A549 (cell line): ENCODE measurements around the gene RASSF8. TPM values are rescaled to one million over a fixed set of nuclear protein-coding genes. Genes with fewer than 3 reads are reported as not detected.

Experiments used
- ATAC-seq, 2 experiments: fragments of 200-7000 bp in 1 of 2; fragments of >200 bp in 1 of 2; cut with Nextera tagmentation in 1 of 2; cut with Tn5 transposase in 1 of 2; 3 replicates each; pipeline versions ENCODE4 v1.8.0 to v1.9.1; 2018 to 2020; ENCODE audit warnings: mild to moderate bottlenecking in 1 of 2, moderate library complexity in 1 of 2
- CTCF ChIA-PET: fragments of 300-600 bp; sonication (Branson Sonifier 250); formaldehyde crosslinking; extraction: SDS; loops from one replicate; lab custom pipeline; 2021; ENCODE audit warnings: antibody characterized with exemption, inconsistent platforms; lab: Yijun Ruan, JAX
- POLR2A ChIA-PET: fragments of 350-600 bp; formaldehyde crosslinking; extraction: SDS; loops from one replicate; lab custom pipeline; 2021; ENCODE audit warnings: antibody characterized with exemption, inconsistent platforms; lab: Yijun Ruan, JAX
- DNase-seq, 2 experiments: peaks; one replicate each; pipeline versions ENCODE4 v3.0.0 to v3.0.0-alpha.2; 2011 to 2016; ENCODE audit warnings: low read depth in 1 of 2, low spot score in 1 of 2
- FAIRE-seq: peaks from 2 replicates; lab custom pipeline; 2011; peaks lifted over from hg19 to GRCh38; lab: Jason Lieb, UNC
- H3K27ac ChIP-seq, 2 experiments: fragments of >200 bp; sonication (Bioruptor Twin); formaldehyde crosslinking; 3 replicates each; pipeline ENCODE4 v1.5.1; 2016 to 2017
- H3K4me1 ChIP-seq: fragments of >200 bp; sonication (Bioruptor Twin); formaldehyde crosslinking; 3 replicates; pipeline ENCODE4 v1.6.1; 2016
- H3K4me2 ChIP-seq: fragments of >200 bp; sonication (Bioruptor Twin); formaldehyde crosslinking; 3 replicates; pipeline ENCODE4 v1.6.1; 2016
- H3K4me3 ChIP-seq: fragments of >200 bp; sonication (Bioruptor Twin); formaldehyde crosslinking; 3 replicates; pipeline ENCODE4 v1.5.1; 2016
- H3K9me3 ChIP-seq: fragments of >200 bp; sonication (Bioruptor Twin); formaldehyde crosslinking; 3 replicates; pipeline ENCODE4 v1.6.1; 2016
- EHF ChIP-seq: fragments of 250-450 bp; sonication (Bioruptor Pico); IDR thresholded peaks from 2 replicates; pipeline ENCODE4 v1.5.0; 2020; ENCODE audit warnings: mild to moderate bottlenecking
- EHMT2 ChIP-seq: fragments of 200-600 bp; sonication (generic); IDR thresholded peaks from 2 replicates; pipeline ENCODE4 v1.6.1; 2016; ENCODE audit warnings: antibody characterized with exemption, low read depth, mild to moderate bottlenecking, moderate library complexity
- EP300 ChIP-seq, 2 experiments: fragments of >200 bp; sonication (Bioruptor Twin); formaldehyde crosslinking; IDR thresholded peaks; 2 replicates in 1 of 2; 3 replicates in 1 of 2; pipeline ENCODE4 v1.6.1; 2016 to 2017
- GATA3 ChIP-seq: IDR thresholded peaks from 2 replicates; pipeline ENCODE4 v1.6.1; 2012; ENCODE audit warnings: borderline replicate concordance
- HDAC2 ChIP-seq: fragments of 200-600 bp; sonication (generic); IDR thresholded peaks from 2 replicates; pipeline ENCODE4 v1.6.1; 2016
- HOXA7 ChIP-seq: fragments of 250-450 bp; sonication (Bioruptor Pico); IDR thresholded peaks from 2 replicates; pipeline ENCODE4 v1.5.0; 2020; ENCODE audit warnings: mild to moderate bottlenecking, moderate library complexity
- KDM1A ChIP-seq: fragments of 200-600 bp; sonication (generic); IDR thresholded peaks from 2 replicates; pipeline ENCODE4 v1.6.1; 2016; ENCODE audit warnings: low read depth, mild to moderate bottlenecking
- KDM5A ChIP-seq: fragments of 200-600 bp; sonication (generic); IDR thresholded peaks from 2 replicates; pipeline ENCODE4 v1.6.1; 2016; ENCODE audit warnings: antibody characterized with exemption, mild to moderate bottlenecking
- RAD21 ChIP-seq, 2 experiments: fragments of >200 bp in 1 of 2; sonication (Bioruptor Twin) in 1 of 2; formaldehyde crosslinking in 1 of 2; IDR thresholded peaks in 1 of 2; conservative IDR thresholded peaks in 1 of 2; 2 replicates in 1 of 2; 3 replicates in 1 of 2; pipeline ENCODE4 v1.6.1; 2012 to 2018; ENCODE audit warnings: inconsistent platforms in 1 of 2
- SMC3 ChIP-seq: fragments of >200 bp; sonication (Bioruptor Twin); formaldehyde crosslinking; IDR thresholded peaks from 3 replicates; pipeline ENCODE4 v1.6.1; 2018; ENCODE audit warnings: inconsistent platforms
- SREBF2 ChIP-seq: fragments of 450-650 bp; IDR thresholded peaks from 2 replicates; pipeline ENCODE4 v1.6.1; 2014; ENCODE audit warnings: mild to moderate bottlenecking, moderate library complexity
- TFCP2L1 ChIP-seq: fragments of 250-450 bp; sonication (Bioruptor Pico); IDR thresholded peaks from 2 replicates; pipeline ENCODE4 v1.5.0; 2021; ENCODE audit warnings: mild to moderate bottlenecking
- ZC3H11A ChIP-seq: fragments of 450-650 bp; IDR thresholded peaks from 2 replicates; pipeline ENCODE4 v1.6.1; 2014; ENCODE audit warnings: antibody characterized with exemption, mild to moderate bottlenecking
- ZSCAN20 ChIP-seq: fragments of 250-450 bp; sonication (Bioruptor Pico); IDR thresholded peaks from 2 replicates; pipeline ENCODE4 v1.8.0; 2022; ENCODE audit warnings: mild to moderate bottlenecking, moderate library complexity
- WGBS: methylation state at CpG from one replicate; pipeline ENCODE4 v1.1.6; 2017; ENCODE audit errors: missing lambda C conversion rate; 5-methylcytosine and 5-hydroxymethylcytosine counted together
- polyA plus RNA-seq, 4 experiments: library from polyadenylated mRNA; depleted of rRNA in 3 of 4; stranded (reverse); fragments of >200 nt; fragmentation: RNase III in 1 of 4; extraction: RNeasy Plus Mini Kit Qiagen cat#74134 plus additional on column Dnase treatment in 1 of 4; gene quantifications; 2 replicates in 3 of 4; 3 replicates in 1 of 4; pipeline ENCODE4 v1.2.3, GENCODE V29; 2011 to 2017
- TF ChIP-seq, protein P1 (sequence below): IDR thresholded peaks from 2 replicates; pipeline ENCODE4 v1.6.1; 2012
- TF ChIP-seq, protein P2 (sequence below): fragments of >200 bp; sonication (Bioruptor Twin); formaldehyde crosslinking; IDR thresholded peaks from 2 replicates; pipeline ENCODE4 v1.6.1; 2016
- TF ChIP-seq, protein P3 (sequence below): IDR thresholded peaks from 2 replicates; pipeline ENCODE4 v1.6.1; 2012; ENCODE audit warnings: low read depth, borderline replicate concordance
- TF ChIP-seq, protein P4 (sequence below): fragments of >200 bp; sonication (Bioruptor Twin); formaldehyde crosslinking; IDR thresholded peaks from 3 replicates; pipeline ENCODE4 v1.6.1; 2016
- TF ChIP-seq, protein P5 (sequence below): fragments of >200 bp; sonication (Bioruptor Twin); formaldehyde crosslinking; IDR thresholded peaks from 3 replicates; pipeline ENCODE4 v1.5.1; 2016
- TF ChIP-seq, protein P6 (sequence below): fragments of 250-450 bp; sonication (Bioruptor Pico); IDR thresholded peaks from 2 replicates; pipeline ENCODE4 v1.5.0; 2020; ENCODE audit warnings: low read depth, mild to moderate bottlenecking, moderate library complexity
- TF ChIP-seq, protein P7 (sequence below): IDR thresholded peaks from 2 replicates; pipeline ENCODE4 v1.6.1; 2012

Gene RASSF8
- polyA plus RNA-seq, 2 of the 4 experiments (the other 2 are of a cell fraction) = 5.7 to 8.7 TPM

DNA sequence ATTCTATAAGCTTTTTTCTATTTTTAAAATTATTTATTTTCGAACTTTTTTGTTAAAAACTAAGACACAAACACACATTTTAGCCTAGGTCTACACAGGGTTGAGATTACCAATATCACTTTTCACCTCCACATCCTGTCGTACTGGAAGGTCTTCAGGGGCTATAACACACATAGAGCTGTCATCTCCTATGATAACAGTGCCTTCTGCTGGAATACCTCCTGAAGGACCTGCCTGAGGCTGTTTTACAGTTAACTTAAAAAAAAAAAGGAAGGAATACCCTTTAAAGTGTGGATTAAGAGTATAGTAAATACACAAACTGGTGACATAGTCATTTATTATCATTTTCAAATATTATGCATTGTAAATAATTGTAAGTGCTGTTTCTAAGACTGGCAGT lies 43.0 kb downstream of the RASSF8 start:
- POLR2A ChIA-PET = no interaction called here
- FAIRE-seq (no peak), ATAC-seq (no peak)

DNA sequence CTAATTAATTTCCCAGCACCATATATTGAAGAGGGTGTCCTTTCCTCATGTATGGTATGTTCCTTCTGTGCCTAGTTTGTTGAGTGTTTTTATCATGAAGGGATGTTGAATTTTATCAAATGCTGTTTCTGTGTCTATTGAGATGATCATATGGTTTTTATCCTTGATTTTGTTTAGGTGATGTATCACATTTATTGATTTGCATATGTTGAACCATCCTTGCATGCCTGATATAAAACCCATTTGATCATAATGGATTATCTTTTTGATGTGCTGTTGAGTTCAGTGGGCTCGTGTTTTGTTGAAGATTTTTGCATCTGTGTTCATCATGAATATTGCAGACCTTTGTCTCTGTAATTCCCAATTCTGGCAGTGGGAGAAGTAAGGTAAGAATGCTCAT lies 44.6 kb downstream of the RASSF8 start:
- WGBS = 42% methylated on average over 1 of the region's 1 CpG
- Histone ChIP-seq H3K4me1 (peaks cover 7% of the 10 kb centered on the region; the same call in 2 of the 3 replicates), H3K27ac (no peak overlapping the region), H3K4me3 (no peak overlapping the region), H3K9me3 (peaks cover 5% of the 10 kb centered on the region; the same call in 1 of the 3 replicates), H3K4me2 (no peak overlapping the region)
- CTCF ChIA-PET = no interaction called here
- DNase-seq = no peak
- POLR2A ChIA-PET = no interaction called here
- peak; percentile 72 for FAIRE-seq
- no peak for ATAC-seq
- TF ChIP-seq, protein P1, sequence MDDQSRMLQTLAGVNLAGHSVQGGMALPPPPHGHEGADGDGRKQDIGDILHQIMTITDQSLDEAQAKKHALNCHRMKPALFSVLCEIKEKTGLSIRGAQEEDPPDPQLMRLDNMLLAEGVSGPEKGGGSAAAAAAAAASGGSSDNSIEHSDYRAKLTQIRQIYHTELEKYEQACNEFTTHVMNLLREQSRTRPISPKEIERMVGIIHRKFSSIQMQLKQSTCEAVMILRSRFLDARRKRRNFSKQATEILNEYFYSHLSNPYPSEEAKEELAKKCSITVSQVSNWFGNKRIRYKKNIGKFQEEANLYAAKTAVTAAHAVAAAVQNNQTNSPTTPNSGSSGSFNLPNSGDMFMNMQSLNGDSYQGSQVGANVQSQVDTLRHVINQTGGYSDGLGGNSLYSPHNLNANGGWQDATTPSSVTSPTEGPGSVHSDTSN = no peak
- no peak for TF ChIP-seq SMC3
- TF ChIP-seq SREBF2 = no peak
- TF ChIP-seq KDM5A = no peak
- TF ChIP-seq ZSCAN20 (CRISPR knock-in tag) = no peak
- TF ChIP-seq, protein P2, sequence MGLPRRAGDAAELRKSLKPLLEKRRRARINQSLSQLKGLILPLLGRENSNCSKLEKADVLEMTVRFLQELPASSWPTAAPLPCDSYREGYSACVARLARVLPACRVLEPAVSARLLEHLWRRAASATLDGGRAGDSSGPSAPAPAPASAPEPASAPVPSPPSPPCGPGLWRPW = no peak
- TF ChIP-seq EP300 (IDR thresholded peaks at IDR 0.05) = no peak
- TF ChIP-seq, protein P3, sequence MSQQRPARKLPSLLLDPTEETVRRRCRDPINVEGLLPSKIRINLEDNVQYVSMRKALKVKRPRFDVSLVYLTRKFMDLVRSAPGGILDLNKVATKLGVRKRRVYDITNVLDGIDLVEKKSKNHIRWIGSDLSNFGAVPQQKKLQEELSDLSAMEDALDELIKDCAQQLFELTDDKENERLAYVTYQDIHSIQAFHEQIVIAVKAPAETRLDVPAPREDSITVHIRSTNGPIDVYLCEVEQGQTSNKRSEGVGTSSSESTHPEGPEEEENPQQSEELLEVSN = no peak
- TF ChIP-seq, protein P4, sequence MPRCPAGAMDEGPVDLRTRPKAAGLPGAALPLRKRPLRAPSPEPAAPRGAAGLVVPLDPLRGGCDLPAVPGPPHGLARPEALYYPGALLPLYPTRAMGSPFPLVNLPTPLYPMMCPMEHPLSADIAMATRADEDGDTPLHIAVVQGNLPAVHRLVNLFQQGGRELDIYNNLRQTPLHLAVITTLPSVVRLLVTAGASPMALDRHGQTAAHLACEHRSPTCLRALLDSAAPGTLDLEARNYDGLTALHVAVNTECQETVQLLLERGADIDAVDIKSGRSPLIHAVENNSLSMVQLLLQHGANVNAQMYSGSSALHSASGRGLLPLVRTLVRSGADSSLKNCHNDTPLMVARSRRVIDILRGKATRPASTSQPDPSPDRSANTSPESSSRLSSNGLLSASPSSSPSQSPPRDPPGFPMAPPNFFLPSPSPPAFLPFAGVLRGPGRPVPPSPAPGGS = no peak
- TF ChIP-seq TFCP2L1 (CRISPR knock-in tag) = no peak
- no peak for TF ChIP-seq EHF
- no peak for TF ChIP-seq ZC3H11A
- TF ChIP-seq EHMT2 = no peak
- TF ChIP-seq KDM1A = no peak

More for the DNA sequence above, 43.0 kb downstream of the RASSF8 start:
- peaks cover 18% of the 10 kb centered on the region for H3K4me1 ChIP-seq
- no peak overlapping the region for H3K4me2 ChIP-seq
- no peak overlapping the region for H3K4me3 ChIP-seq
- 48% methylated on average over 2 of the region's 2 CpGs for whole genome bisulfite sequencing
- TF ChIP-seq, protein P5, sequence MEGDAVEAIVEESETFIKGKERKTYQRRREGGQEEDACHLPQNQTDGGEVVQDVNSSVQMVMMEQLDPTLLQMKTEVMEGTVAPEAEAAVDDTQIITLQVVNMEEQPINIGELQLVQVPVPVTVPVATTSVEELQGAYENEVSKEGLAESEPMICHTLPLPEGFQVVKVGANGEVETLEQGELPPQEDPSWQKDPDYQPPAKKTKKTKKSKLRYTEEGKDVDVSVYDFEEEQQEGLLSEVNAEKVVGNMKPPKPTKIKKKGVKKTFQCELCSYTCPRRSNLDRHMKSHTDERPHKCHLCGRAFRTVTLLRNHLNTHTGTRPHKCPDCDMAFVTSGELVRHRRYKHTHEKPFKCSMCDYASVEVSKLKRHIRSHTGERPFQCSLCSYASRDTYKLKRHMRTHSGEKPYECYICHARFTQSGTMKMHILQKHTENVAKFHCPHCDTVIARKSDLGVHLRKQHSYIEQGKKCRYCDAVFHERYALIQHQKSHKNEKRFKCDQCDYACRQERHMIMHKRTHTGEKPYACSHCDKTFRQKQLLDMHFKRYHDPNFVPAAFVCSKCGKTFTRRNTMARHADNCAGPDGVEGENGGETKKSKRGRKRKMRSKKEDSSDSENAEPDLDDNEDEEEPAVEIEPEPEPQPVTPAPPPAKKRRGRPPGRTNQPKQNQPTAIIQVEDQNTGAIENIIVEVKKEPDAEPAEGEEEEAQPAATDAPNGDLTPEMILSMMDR = peak; percentile 19; the same call in 2 of the 3 replicates
- TF ChIP-seq RAD21 (conservative IDR thresholded peaks at IDR 0.05 in 1 of 2, IDR thresholded peaks at IDR 0.05 in 1 of 2) (peak in 1 of 2 experiments; percentile 21; a peak in 1 of 5 replicates), GATA3 (no peak)
- TF ChIP-seq, all 56 proteins: peak for 2
- Histone ChIP-seq H3K27ac (no peak overlapping the region), H3K9me3 (peaks cover 5% of the 10 kb centered on the region; the same call in 1 of the 3 replicates)
- CTCF ChIA-PET = interaction anchor here (1.0 to 1.4 kb wide), 3 partner anchors 42 to 884 kb away, joined by 3 to 4 read pairs (median 4); no protein-coding TSS in a partner anchor
- DNase-seq = peak in 1 of 2 experiments; percentile 7

DNA sequence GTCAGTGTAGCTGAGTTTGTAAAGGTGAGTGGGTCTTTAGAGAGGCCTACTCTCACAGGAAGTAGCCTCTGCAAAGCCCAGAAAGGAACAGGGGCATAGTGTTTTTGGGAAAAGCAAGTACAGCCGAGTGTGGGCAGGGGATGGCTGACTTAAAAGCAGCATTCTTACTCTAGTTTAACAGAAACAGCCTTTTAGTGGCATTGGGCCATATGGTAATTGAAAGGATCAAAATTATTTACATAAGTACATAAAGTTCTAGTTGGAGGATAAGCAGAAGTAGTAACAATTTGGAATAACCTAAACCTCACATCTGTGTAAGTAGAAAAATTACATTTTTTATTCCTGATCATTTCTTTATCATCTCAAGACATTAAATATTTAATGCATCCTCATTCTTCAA lies 49.1 kb downstream of the RASSF8 start:
- CTCF ChIA-PET = interaction anchor here (1.4 kb wide), 1 partner anchor 571 kb away, joined by 3 read pairs; no protein-coding TSS in a partner anchor
- 0% methylated on average over 1 of the region's 1 CpG for WGBS
- no peak for ATAC-seq
- DNase-seq = no peak
- no peak for TF ChIP-seq HDAC2
- TF ChIP-seq, protein P6, sequence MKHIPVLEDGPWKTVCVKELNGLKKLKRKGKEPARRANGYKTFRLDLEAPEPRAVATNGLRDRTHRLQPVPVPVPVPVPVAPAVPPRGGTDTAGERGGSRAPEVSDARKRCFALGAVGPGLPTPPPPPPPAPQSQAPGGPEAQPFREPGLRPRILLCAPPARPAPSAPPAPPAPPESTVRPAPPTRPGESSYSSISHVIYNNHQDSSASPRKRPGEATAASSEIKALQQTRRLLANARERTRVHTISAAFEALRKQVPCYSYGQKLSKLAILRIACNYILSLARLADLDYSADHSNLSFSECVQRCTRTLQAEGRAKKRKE = no peak
- no peak for TF ChIP-seq HOXA7 (CRISPR knock-in tag)
- TF ChIP-seq, protein P2 = no peak
- TF ChIP-seq, protein P7, sequence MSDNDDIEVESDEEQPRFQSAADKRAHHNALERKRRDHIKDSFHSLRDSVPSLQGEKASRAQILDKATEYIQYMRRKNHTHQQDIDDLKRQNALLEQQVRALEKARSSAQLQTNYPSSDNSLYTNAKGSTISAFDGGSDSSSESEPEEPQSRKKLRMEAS = no peak
- TF ChIP-seq, protein P1 = no peak
- Histone ChIP-seq H3K4me3 (no peak overlapping the region), H3K4me1 (no peaks in the 10 kb centered on the region), H3K9me3 (peaks cover 5% of the 10 kb centered on the region; the same call in 1 of the 3 replicates), H3K4me2 (no peak overlapping the region), H3K27ac (no peak overlapping the region)
- FAIRE-seq = no peak
- POLR2A ChIA-PET = no interaction called here
